Measurements from ENCODE around the gene ESRRB.

ESRRB gene

GRCh38 chr14:76486251-76486743 lies 110.4 kb downstream of the ESRRB start:
- DNase-seq (ENCODE audit: low read depth in 2 of 2) = no peak
- no peak overlapping the region for H3K4me3 ChIP-seq (replicated peaks in 1 of 2; ENCODE audit: low read depth in 2 of 2, low read length in 2 of 2)
- no peak for TF ChIP-seq CTCF (IDR thresholded peaks at IDR 0.05; ENCODE audit: low read depth, low read length)

GRCh38 chr14:76488551-76488950 lies 112.6 kb downstream of the ESRRB start:
- no peak for TF ChIP-seq CTCF (IDR thresholded peaks at IDR 0.05; ENCODE audit: low read depth, low read length)
- H3K4me3 ChIP-seq (replicated peaks in 1 of 2; ENCODE audit: low read depth in 2 of 2, low read length in 2 of 2) = no peak overlapping the region
- DNase-seq (ENCODE audit: low read depth in 2 of 2) = no peak

- no peak overlapping the region for H3K4me3 ChIP-seq (replicated peaks in 1 of 2; ENCODE audit: low read depth in 2 of 2, low read length in 2 of 2)
- no peak for TF ChIP-seq CTCF (IDR thresholded peaks at IDR 0.05; ENCODE audit: low read depth, low read length)
- no peak for DNase-seq (ENCODE audit: low read depth in 2 of 2)
Observed at GRCh38 chr14:76489667-76490066, 113.7 kb downstream of the ESRRB start.

GRCh38 chr14:76490111-76490510 lies 114.2 kb downstream of the ESRRB start:
- H3K4me3 ChIP-seq (replicated peaks in 1 of 2; ENCODE audit: low read depth in 2 of 2, low read length in 2 of 2) = no peak overlapping the region
- no peak for DNase-seq (ENCODE audit: low read depth in 2 of 2)
- TF ChIP-seq CTCF (IDR thresholded peaks at IDR 0.05; ENCODE audit: low read depth, low read length) = no peak

- no peak overlapping the region for H3K4me3 ChIP-seq (replicated peaks in 1 of 2; ENCODE audit: low read depth in 2 of 2, low read length in 2 of 2)
- no peak for TF ChIP-seq CTCF (IDR thresholded peaks at IDR 0.05; ENCODE audit: low read depth, low read length)
- no peak for DNase-seq (ENCODE audit: low read depth in 2 of 2)
Observed at GRCh38 chr14:76490735-76491134, 114.8 kb downstream of the ESRRB start.

GRCh38 chr14:76491172-76491930 lies 115.4 kb downstream of the ESRRB start:
- DNase-seq (ENCODE audit: low read depth in 2 of 2) = no peak
- no peak overlapping the region for H3K4me3 ChIP-seq (replicated peaks in 1 of 2; ENCODE audit: low read depth in 2 of 2, low read length in 2 of 2)
- TF ChIP-seq CTCF (IDR thresholded peaks at IDR 0.05; ENCODE audit: low read depth, low read length) = no peak

All from cardiac fibroblast (primary cell).